ENCODE results near the gene EIF4E1B. TPM values are rescaled to one million over a fixed set of nuclear protein-coding genes. Genes with fewer than 3 reads are reported as not detected.

EIF4E1B gene
- total and polyA plus RNA-seq, 7 donors: 0.36 TPM; not detected in 6

DNA sequence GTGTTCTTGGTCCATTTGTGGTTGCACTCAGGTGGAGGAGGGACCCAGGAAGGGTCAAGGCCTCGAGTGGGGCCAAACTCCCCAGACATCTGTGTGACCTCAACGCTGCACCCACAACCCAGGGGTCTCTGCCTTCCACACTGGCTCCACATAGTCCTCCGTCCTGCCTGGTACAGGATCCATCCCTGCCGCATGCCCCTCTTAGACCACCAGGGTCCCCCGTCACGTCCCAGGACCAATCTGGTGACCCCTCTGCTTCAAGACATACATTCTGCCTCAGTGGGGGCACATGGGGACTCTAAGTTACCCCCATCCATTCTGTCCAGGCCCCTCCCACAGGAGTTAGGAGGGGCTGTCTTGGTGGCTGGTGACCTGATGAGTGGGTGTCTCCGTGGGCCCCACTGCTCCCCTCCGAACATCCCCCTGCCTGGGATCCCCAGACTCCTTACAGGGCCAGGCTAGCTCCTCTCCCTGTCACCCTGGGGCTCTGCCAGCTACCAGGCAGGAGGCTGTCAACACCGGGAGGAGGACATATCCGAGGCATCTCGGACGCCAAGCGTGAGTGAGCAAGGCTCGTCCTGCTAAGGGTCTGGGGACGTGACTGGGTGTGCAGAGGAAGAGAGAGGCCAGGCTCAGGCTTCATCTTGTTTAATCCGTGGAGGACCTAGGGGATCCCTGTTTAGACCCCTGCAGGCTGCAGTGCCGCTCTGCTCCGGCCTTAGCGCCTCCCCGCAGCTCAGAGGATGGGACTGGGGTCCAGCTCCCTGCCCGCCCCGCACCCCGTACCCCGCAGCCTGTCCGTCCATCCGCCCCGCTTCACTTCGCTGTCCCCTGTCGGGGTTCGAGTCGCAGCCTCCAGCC lies 49.1 kb downstream of the EIF4E1B start:
- no peak overlapping the region for H3K27ac ChIP-seq
- 40 to 65% methylated on average over 31 of the region's 31 CpGs for WGBS, 2 donors
- TF ChIP-seq POLR2AphosphoS5 (IDR thresholded peaks at IDR 0.05) (no peak), POLR2A (IDR thresholded peaks at IDR 0.05) (no peak), CTCF (IDR thresholded peaks at IDR 0.05) (no peak), EP300 (IDR thresholded peaks at IDR 0.05) (no peak)
- H3K27me3 ChIP-seq: peaks cover 10 to 48% (median 29%) of the 10 kb centered on the region in 3 donors
- DNase-seq: no peak
- H3K9me3 ChIP-seq: no peaks in the 10 kb centered on the region
- H3K4me3 ChIP-seq: no peak overlapping the region
- no peaks in the 10 kb centered on the region for H3K36me3 ChIP-seq
- peaks cover 0 to 8% (median 2%) of the 10 kb centered on the region in 4 donors for H3K4me1 ChIP-seq
- intact Hi-C loops (cut with DNase I): no loop called here

GRCh38 chr5:176680226-176680563 lies 49.7 kb downstream of the EIF4E1B start:
- TF ChIP-seq CTCF (IDR thresholded peaks at IDR 0.05) (no peak), EP300 (IDR thresholded peaks at IDR 0.05) (no peak), POLR2A (IDR thresholded peaks at IDR 0.05) (no peak), POLR2AphosphoS5 (IDR thresholded peaks at IDR 0.05) (no peak)
- Histone ChIP-seq H3K9me3 (peaks cover 0 to 5% (median 0%) of the 10 kb centered on the region in 4 donors), H3K27me3 (peaks cover 10 to 48% (median 29%) of the 10 kb centered on the region in 3 donors), H3K36me3 (no peaks in the 10 kb centered on the region), H3K27ac (no peak overlapping the region), H3K4me3 (no peak overlapping the region), H3K4me1 (peaks cover 0 to 8% (median 2%) of the 10 kb centered on the region in 4 donors)
- 7 to 12% methylated on average over 33 of the region's 33 CpGs for WGBS, 2 donors
- intact Hi-C loops (cut with DNase I): no loop called here
- DNase-seq: no peak

DNA sequence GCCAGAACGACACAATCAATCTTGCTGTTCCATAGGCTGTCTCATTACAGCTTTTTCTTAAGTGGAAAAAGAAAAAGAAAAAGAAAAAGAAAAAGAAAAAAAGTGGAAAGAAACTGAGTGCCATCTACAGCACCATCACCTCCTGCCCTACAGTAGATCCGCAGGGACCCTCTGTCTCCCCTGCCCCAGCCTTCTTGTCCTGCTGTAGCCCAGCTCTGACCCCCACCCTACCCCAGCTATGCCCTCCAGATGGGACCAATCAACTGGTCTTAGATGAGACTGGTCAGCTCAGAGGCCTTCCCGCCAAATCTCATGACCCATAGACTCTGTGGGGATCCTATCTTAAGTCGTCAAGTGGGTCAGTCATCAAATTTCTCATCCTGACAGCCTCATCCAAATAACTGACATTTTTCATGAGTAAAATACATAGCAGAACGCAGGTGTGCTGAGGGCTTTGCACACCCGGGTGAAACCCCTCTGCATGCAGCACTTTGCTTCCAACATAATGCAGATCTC lies 51.6 kb downstream of the EIF4E1B start:
- no peak for TF ChIP-seq POLR2A (IDR thresholded peaks at IDR 0.05)
- 80 to 84% methylated on average over 6 of the region's 6 CpGs for WGBS, 2 donors
- H3K27me3 ChIP-seq: peaks cover 10 to 48% (median 29%) of the 10 kb centered on the region in 3 donors
- H3K9me3 ChIP-seq: peaks cover 0 to 7% (median 0%) of the 10 kb centered on the region in 4 donors
- peaks cover 0 to 8% (median 2%) of the 10 kb centered on the region in 4 donors for H3K4me1 ChIP-seq
- no peaks in the 10 kb centered on the region for H3K36me3 ChIP-seq
- no peak for DNase-seq
- H3K4me3 ChIP-seq: no peak overlapping the region
- H3K27ac ChIP-seq: no peak overlapping the region
- intact Hi-C loops (cut with DNase I): no loop called here

GRCh38 chr5:176685010-176685409 lies 54.5 kb downstream of the EIF4E1B start:
- Histone ChIP-seq H3K9me3 (peaks cover 0 to 7% (median 0%) of the 10 kb centered on the region in 4 donors), H3K4me3 (no peak overlapping the region), H3K27me3 (peaks cover 9 to 31% (median 20%) of the 10 kb centered on the region in 3 donors), H3K36me3 (no peaks in the 10 kb centered on the region), H3K27ac (no peak overlapping the region), H3K4me1 (peaks cover 0 to 5% (median 1%) of the 10 kb centered on the region in 4 donors)
- TF ChIP-seq EP300 (IDR thresholded peaks at IDR 0.05): no peak
- intact Hi-C loops (cut with DNase I): no loop called here
- DNase-seq: no peak

GRCh38 chr5:176687247-176687646 lies 56.8 kb downstream of the EIF4E1B start:
- H3K27me3 ChIP-seq: peaks cover 3 to 28% (median 20%) of the 10 kb centered on the region in 3 donors

GRCh38 chr5:176687881-176688280 lies 57.4 kb downstream of the EIF4E1B start:
- 93 to 95% methylated on average over 5 of the region's 5 CpGs for WGBS, 2 donors
- TF ChIP-seq POLR2A (IDR thresholded peaks at IDR 0.05): no peak
- no peak for TF ChIP-seq CTCF (IDR thresholded peaks at IDR 0.05)
- Histone ChIP-seq H3K27ac (no peak overlapping the region), H3K9me3 (peaks cover 0 to 7% (median 0%) of the 10 kb centered on the region in 4 donors), H3K4me1 (no peaks in the 10 kb centered on the region), H3K27me3 (peaks cover 3 to 28% (median 13%) of the 10 kb centered on the region in 3 donors), H3K36me3 (no peaks in the 10 kb centered on the region), H3K4me3 (no peak overlapping the region)
- intact Hi-C loops (cut with DNase I): no loop called here
- DNase-seq: no peak

More at GRCh38 chr5:176687247-176687646, 56.8 kb downstream of the EIF4E1B start:
- no peak for TF ChIP-seq EP300 (IDR thresholded peaks at IDR 0.05)
- no peak for TF ChIP-seq POLR2AphosphoS5 (IDR thresholded peaks at IDR 0.05)
- Histone ChIP-seq H3K4me3 (no peak overlapping the region), H3K36me3 (no peaks in the 10 kb centered on the region), H3K9me3 (peaks cover 0 to 7% (median 0%) of the 10 kb centered on the region in 4 donors), H3K27ac (no peak overlapping the region), H3K4me1 (no peaks in the 10 kb centered on the region)
- no peak for DNase-seq
- intact Hi-C loops (cut with DNase I): no loop called here
- WGBS, 2 donors: 85 to 89% methylated on average over 10 of the region's 10 CpGs
